B cell (primary cell): ENCODE data around the gene SMAD2. TPM values are rescaled to one million over a fixed set of nuclear protein-coding genes. Genes with fewer than 3 reads are reported as not detected.

Experiments
- ATAC-seq: fragments of 200-7000 bp; cut with Tn5 transposase; one replicate; pipeline ENCODE4 v1.10.0; 2021; ENCODE audit warnings: low read depth, mild to moderate bottlenecking, moderate number of reproducible peaks, moderate library complexity
- CTCF ChIA-PET: fragments of 350-600 bp; sonication (Branson Sonifier 250); formaldehyde crosslinking; loops from one replicate; lab custom pipeline; 2021; ENCODE audit warnings: antibody characterized with exemption, inconsistent platforms; lab: Charles Lee
- POLR2A ChIA-PET: fragments of 350-600 bp; sonication (Branson Sonifier 250); formaldehyde crosslinking; loops from one replicate; lab custom pipeline; 2021; ENCODE audit warnings: antibody characterized with exemption; lab: Charles Lee
- DNase-seq: peaks from one replicate; pipeline ENCODE4 v3.0.0; 2013
- H2AFZ ChIP-seq: 2 replicates; pipeline ENCODE4 v1.6.1; 2012; ENCODE audit warnings: mild to moderate bottlenecking, low read depth, low read length; ENCODE audit not compliant: insufficient read depth, poor library complexity, severe bottlenecking
- H3K27ac ChIP-seq, 2 donors: 1 replicate in 1 of 2; 2 replicates in 1 of 2; pipeline ENCODE4 v1.5.1; 2012 to 2013; ENCODE audit warnings: low read length in 2 of 2, mild to moderate bottlenecking in 2 of 2, moderate library complexity in 1 of 2
- H3K27me3 ChIP-seq, 4 experiments: fragments of 200-600 bp in 1 of 4; sonication (generic) in 1 of 4; replicated peaks in 1 of 4; 1 replicate in 2 of 4; 2 replicates in 2 of 4; pipeline versions ENCODE4 v1.6.1 to v1.7.0; 2013 to 2016; ENCODE audit warnings: low read length in 3 of 4, mild to moderate bottlenecking in 2 of 4, mixed read lengths in 1 of 4, moderate library complexity in 1 of 4; ENCODE audit not compliant: insufficient read depth in 4 of 4, control insufficient read depth in 3 of 4; ENCODE audit errors: control extremely low read depth in 1 of 4
- H3K36me3 ChIP-seq, 2 experiments: replicated peaks in 1 of 2; 1 replicate in 1 of 2; 2 replicates in 1 of 2; pipeline versions ENCODE4 v1.6.1 to v1.7.1; 2013; ENCODE audit warnings: low read length in 1 of 2; ENCODE audit not compliant: insufficient read depth in 2 of 2, control insufficient read depth in 1 of 2; ENCODE audit errors: control extremely low read depth in 1 of 2, extremely low read depth in 1 of 2
- H3K4me1 ChIP-seq, 2 donors: fragments of 200-600 bp in 1 of 2; sonication (generic) in 1 of 2; 1 replicate in 1 of 2; 2 replicates in 1 of 2; pipeline versions ENCODE4 v1.5.1 to v1.6.1; 2013 to 2017; ENCODE audit warnings: low read length in 2 of 2; ENCODE audit not compliant: control insufficient read depth in 2 of 2, insufficient read depth in 2 of 2
- H3K4me2 ChIP-seq: replicated peaks from 2 replicates; pipeline ENCODE3; 2012; ENCODE audit warnings: mild to moderate bottlenecking, low read depth, low read length; ENCODE audit not compliant: poor library complexity, severe bottlenecking
- H3K4me3 ChIP-seq, 5 experiments: fragments of 200-600 bp in 1 of 5; sonication (generic) in 1 of 5; 1 replicate in 3 of 5; 2 replicates in 2 of 5; pipeline versions ENCODE4 v1.5.1 to v1.7.0; 2011 to 2016; ENCODE audit warnings: low read length in 4 of 5, mild to moderate bottlenecking in 4 of 5, low read depth in 2 of 5, control low read depth in 1 of 5, moderate library complexity in 1 of 5; ENCODE audit not compliant: insufficient read depth in 1 of 5; ENCODE audit errors: control extremely low read depth in 1 of 5, extremely low read depth in 1 of 5
- H3K79me2 ChIP-seq: fragments of 200-600 bp; sonication (generic); one replicate; pipeline ENCODE4 v1.6.0; 2016; ENCODE audit warnings: low read length; ENCODE audit not compliant: control insufficient read depth, insufficient read depth
- H3K9ac ChIP-seq: fragments of 200-600 bp; sonication (generic); 2 replicates; pipeline ENCODE4 v1.6.1; 2017; ENCODE audit warnings: mild to moderate bottlenecking, low read length, moderate library complexity
- H3K9me3 ChIP-seq, 3 donors: one replicate each; pipeline versions ENCODE4 v1.6.1 to v1.7.1; 2013; ENCODE audit warnings: low read length in 2 of 3; ENCODE audit not compliant: control insufficient read depth in 2 of 3, insufficient read depth in 1 of 3; ENCODE audit errors: control extremely low read depth in 1 of 3
- H4K20me1 ChIP-seq: 2 replicates; pipeline ENCODE4 v1.6.0; 2012; ENCODE audit warnings: mild to moderate bottlenecking, low read length; ENCODE audit not compliant: insufficient read depth, control insufficient read depth, poor library complexity, severe bottlenecking
- H3K27ac Mint-ChIP-seq: one replicate; pipeline ENCODE4 v1.8.0; 2021; ENCODE audit warnings: mixed read lengths
- H3K27me3 Mint-ChIP-seq: one replicate; pipeline ENCODE4 v1.8.0; 2021; ENCODE audit warnings: mixed read lengths
- H3K4me1 Mint-ChIP-seq: one replicate; pipeline ENCODE4 v1.8.0; 2021; ENCODE audit warnings: mixed read lengths
- H3K4me3 Mint-ChIP-seq: one replicate; pipeline ENCODE4 v1.8.0; 2021; ENCODE audit warnings: mixed read lengths
- H3K9me3 Mint-ChIP-seq: one replicate; pipeline ENCODE4 v1.8.0; 2022; ENCODE audit warnings: mixed read lengths; ENCODE audit not compliant: insufficient read depth
- CTCF ChIP-seq: fragments of 200-600 bp; IDR thresholded peaks from one replicate; pipeline ENCODE4 v1.8.0; 2022; ENCODE audit warnings: antibody characterized with exemption, mild to moderate bottlenecking
- EZH2 ChIP-seq: IDR thresholded peaks from 2 replicates; pipeline ENCODE4 v1.6.1; 2012; ENCODE audit warnings: borderline replicate concordance, low read depth, mild to moderate bottlenecking, moderate library complexity, low read length; ENCODE audit not compliant: insufficient read depth, poor library complexity, severe bottlenecking
- WGBS: methylation state at CpG from one replicate; pipeline ENCODE4 v1.1.5; 2013; ENCODE audit warnings: missing lambda C conversion rate; ENCODE audit not compliant: insufficient coverage; 5-methylcytosine and 5-hydroxymethylcytosine counted together
- intact Hi-C: fragments of 100-400 bp; cut with micrococcal nuclease; formaldehyde crosslinking; loops from one replicate; pipeline ENCODE4 v1.10.0; 2022
- polyA plus RNA-seq: library from polyadenylated mRNA; depleted of rRNA; stranded (reverse); fragments of >200 nt; gene quantifications from 2 replicates; pipeline ENCODE4 v1.2.3, GENCODE V29; 2012
- total RNA-seq, 2 donors: library from RNA; stranded (reverse); fragments of 120-200 nt in 1 of 2; gene quantifications; 1 replicate in 1 of 2; 2 replicates in 1 of 2; pipeline versions ENCODE4 v1.2.3 to v1.2.4, GENCODE V29; 2013 to 2022

Gene SMAD2
- total and polyA plus RNA-seq, 2 donors (not counting 1 experiment from before 2014, with no cell fraction given) = 23.4 to 139 TPM

GRCh38 chr18:47970664-47971531 is 40.4 kb upstream of the SMAD2 start:
- peaks cover 14 to 18% of the 10 kb centered on the region in 2 donors for H3K4me1 ChIP-seq
- Mint-ChIP-seq H3K9me3 (no peaks in the 10 kb centered on the region), H3K4me1 (peaks cover 23% of the 10 kb centered on the region), H3K27me3 (peaks cover 54% of the 10 kb centered on the region), H3K4me3 (no peak overlapping the region), H3K27ac (peak overlapping the region; percentile 29)
- ChIA-PET POLR2A (interaction anchor here (0.6 to 1.3 kb wide), 3 partner anchors 40 to 1795 kb away, joined by 3 to 10 read pairs (median 5); partner anchors contain the start of gene SMAD2), CTCF (interaction anchor here (0.9 to 1.5 kb wide), 5 partner anchors 17 to 198 kb away, joined by 3 to 5 read pairs (median 4); no protein-coding TSS in a partner anchor)
- DNase-seq (peak; percentile 73), ATAC-seq (peak; percentile 84)
- no peaks in the 10 kb centered on the region for H3K79me2 ChIP-seq
- intact Hi-C loops = loop anchor here (5.0 kb wide), 1 partner anchor 39 kb away; the partner anchor contains the start of gene SMAD2
- peaks cover 0 to 4% (median 0%) of the 10 kb centered on the region in 3 donors for H3K9me3 ChIP-seq
- 66% methylated on average over 4 of the region's 9 CpGs for WGBS
- H3K4me2 ChIP-seq = no peak overlapping the region
- no peak overlapping the region for H3K27ac ChIP-seq
- no peak overlapping the region for H2AFZ ChIP-seq
- peaks cover 0 to 19% (median 13%) of the 10 kb centered on the region in 4 experiments for H3K27me3 ChIP-seq
- no peaks in the 10 kb centered on the region for H3K36me3 ChIP-seq
- H4K20me1 ChIP-seq = no peaks in the 10 kb centered on the region
- TF ChIP-seq EZH2 = no peak
- no peak overlapping the region for H3K9ac ChIP-seq
- H3K4me3 ChIP-seq = no peak overlapping the region

- no peak for TF ChIP-seq EZH2
- TF ChIP-seq CTCF = no peak
- intact Hi-C loops = loop anchor here (5.0 kb wide), 1 partner anchor 38 kb away; the partner anchor contains the start of gene SMAD2
- CTCF ChIA-PET = interaction anchor here (1.4 to 1.5 kb wide), 2 partner anchors 16 to 38 kb away, joined by 4 to 5 read pairs; no protein-coding TSS in a partner anchor
These were observed 39.4 kb upstream of the SMAD2 start for GRCh38 chr18:47969816-47970215.

More at GRCh38 chr18:47969816-47970215, 39.4 kb upstream of the SMAD2 start:
- H3K9me3 ChIP-seq = no peaks in the 10 kb centered on the region
- H3K9me3 Mint-ChIP-seq = no peaks in the 10 kb centered on the region
- DNase-seq = no peak
- H4K20me1 ChIP-seq = no peaks in the 10 kb centered on the region
- no peak overlapping the region for H3K27ac Mint-ChIP-seq
- H3K4me2 ChIP-seq = no peak overlapping the region
- H3K9ac ChIP-seq = no peak overlapping the region
- H3K36me3 ChIP-seq = no peaks in the 10 kb centered on the region
- peaks cover 51% of the 10 kb centered on the region for H3K27me3 Mint-ChIP-seq
- 95% methylated on average over 4 of the region's 4 CpGs for WGBS
- H3K79me2 ChIP-seq = no peaks in the 10 kb centered on the region
- H3K27ac ChIP-seq = no peak overlapping the region
- no peak for ATAC-seq
- no peak overlapping the region for H3K4me3 ChIP-seq
- H3K4me1 ChIP-seq = peaks cover 10 to 13% of the 10 kb centered on the region in 2 donors
- POLR2A ChIA-PET = interaction anchor here (1.3 kb wide), 1 partner anchor 39 kb away, joined by 10 read pairs; the partner anchor contains the start of gene SMAD2
- H3K4me1 Mint-ChIP-seq = peaks cover 16% of the 10 kb centered on the region
- no peak overlapping the region for H2AFZ ChIP-seq
- peaks cover 0 to 19% (median 13%) of the 10 kb centered on the region in 4 experiments for H3K27me3 ChIP-seq
- no peak overlapping the region for H3K4me3 Mint-ChIP-seq
